Stimulated activated CD8-positive, alpha-beta memory T cell treated with anti-CD3 and anti-CD28 coated beads, Interleukin-4, amount 100 ng/mL, for 1 hour (primary cell): ENCODE data around the gene PLA2G4D.

Experiments
- DNase-seq, 2 donors: peaks; one replicate each; pipeline ENCODE4 v3.0.0-alpha.2; 2020; ENCODE audit warnings: low read depth in 2 of 2, low spot score in 1 of 2

Gene PLA2G4D

GRCh38 chr15:42031198-42031915 is 63.0 kb downstream of the PLA2G4D start:
- no peak for DNase-seq

DNA sequence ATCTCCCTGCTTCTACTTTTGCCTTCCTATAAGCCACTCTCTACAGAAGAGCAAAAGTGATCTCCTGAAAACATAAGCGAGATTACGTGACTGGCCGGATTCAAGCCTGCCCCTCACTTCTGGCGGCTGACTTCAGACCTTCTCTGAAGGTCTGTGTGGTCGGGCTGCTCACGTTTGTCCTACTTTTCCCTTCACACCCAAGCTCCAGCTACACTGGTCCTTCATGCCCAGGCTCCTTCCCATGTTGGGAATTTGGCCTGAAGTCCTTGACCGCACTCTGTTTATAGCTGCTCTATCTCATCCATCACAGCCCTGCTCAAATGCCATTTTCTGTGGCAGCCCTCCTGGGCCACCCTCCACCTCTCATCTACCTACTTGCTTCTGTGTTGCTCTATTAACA is 66.8 kb downstream of the PLA2G4D start:
- DNase-seq, result no peak

- DNase-seq, result no peak
These were observed 70.1 kb downstream of the PLA2G4D start for GRCh38 chr15:42024303-42024702.

DNA sequence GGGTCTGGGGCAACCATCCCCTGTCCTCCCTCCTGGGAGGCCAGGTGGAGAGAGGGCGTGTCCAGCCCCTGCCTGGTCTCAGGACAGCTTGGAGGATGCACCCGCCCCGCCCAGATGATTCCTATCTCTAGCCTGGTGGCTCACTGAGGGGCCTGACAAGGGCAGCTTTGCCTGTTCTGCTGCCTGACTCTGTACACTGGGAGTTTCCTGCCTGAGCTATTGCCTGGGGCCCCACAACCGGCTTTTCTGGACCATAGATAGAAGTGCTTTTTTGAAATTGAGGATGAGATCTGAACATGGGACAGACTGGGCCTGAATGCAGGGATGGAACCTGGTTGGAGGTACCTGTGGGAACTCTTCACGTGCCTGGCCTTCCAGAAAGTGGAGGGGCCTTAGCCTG is 72.8 kb downstream of the PLA2G4D start:
- DNase-seq, result no peak

- DNase-seq, result no peak
These were observed 73.6 kb downstream of the PLA2G4D start, which contains the start of gene PLA2G4E for GRCh38 chr15:42020713-42021273. PLA2G4E (minus strand) TSS chr15:42021042; CDS start chr15:42021030, 12 bp downstream.

DNA sequence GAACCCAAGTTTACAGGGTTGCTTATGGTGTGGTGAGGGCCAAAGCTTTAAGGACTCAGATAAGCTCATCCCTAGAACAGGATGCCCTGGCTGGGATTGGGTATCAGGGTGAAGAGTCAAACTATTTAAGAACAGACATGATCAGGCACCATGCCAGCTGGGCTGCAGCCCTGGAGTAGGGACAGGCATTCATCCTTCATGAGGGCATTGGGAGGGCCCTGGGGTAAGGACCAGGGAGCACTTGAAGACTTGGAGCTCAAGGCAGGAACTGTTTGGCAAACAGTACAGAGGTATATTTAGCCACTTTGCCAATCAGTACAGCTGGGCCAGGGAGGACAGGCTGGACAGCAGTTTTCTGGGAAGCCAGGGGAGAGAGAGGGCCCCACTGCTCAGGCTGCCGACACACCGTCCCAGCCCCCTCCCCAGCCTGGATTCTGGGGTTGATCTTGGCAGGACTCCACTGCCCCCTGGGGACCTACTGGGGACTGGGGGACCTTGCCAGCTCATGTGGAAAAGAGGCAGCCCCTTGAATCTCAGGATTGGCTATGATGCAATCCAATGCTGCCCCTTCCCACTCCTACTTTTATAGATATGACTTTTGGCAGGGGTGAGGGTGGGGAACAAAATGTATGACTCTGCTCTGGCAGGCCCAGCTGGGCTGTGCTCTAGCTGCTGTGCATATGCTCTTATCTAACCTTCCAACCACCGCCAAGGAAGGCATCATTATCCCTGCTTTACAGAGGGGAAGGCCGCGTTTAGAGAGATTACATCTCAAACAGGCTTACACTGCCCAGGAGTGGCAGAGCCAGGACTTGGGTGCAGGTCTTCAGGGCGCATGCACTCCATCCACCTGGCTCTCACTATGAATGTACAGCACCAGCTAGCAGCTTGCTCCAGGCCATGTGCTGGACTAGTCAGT is 75.8 kb downstream of the PLA2G4D start:
- DNase-seq, result no peak
